HG03565 (cell line): ENCODE results near the gene LEMD2.

ENCODE experiments used
- ATAC-seq: cut with Tn5 transposase; IDR thresholded peaks from one replicate; pipeline ENCODE4 v1.9.1; 2021; ENCODE audit warnings: mild to moderate bottlenecking, moderate library complexity; ENCODE audit not compliant: unreplicated experiment

The LEMD2 gene

GRCh38 chr6:33820243-33820642, 31.3 kb upstream of the LEMD2 start:
- ATAC-seq, result no peak

DNA sequence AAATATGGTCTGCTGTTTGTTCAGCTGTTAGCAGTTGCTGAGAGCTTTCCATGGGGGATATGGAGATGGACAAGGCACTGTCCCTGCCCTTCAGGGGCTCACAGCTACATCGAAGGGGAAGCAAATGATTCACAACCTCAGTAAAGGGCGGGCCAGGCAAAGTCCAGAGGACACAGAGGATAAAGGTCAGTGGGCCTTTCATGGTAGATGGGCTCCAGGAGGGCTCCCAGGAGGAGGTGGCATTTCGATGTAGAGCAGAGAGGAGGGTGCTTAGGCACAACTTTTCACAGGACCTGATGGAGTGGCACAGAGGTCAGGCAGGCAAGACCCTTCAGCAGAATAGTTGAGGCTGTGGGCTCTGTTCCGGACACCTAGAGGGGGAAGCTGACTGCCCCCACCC, 30.1 kb upstream of the LEMD2 start:
- ATAC-seq, result no peak

- ATAC-seq, result no peak
Observed at GRCh38 chr6:33818293-33818692, 29.4 kb upstream of the LEMD2 start.

GRCh38 chr6:33817489-33817888, 28.6 kb upstream of the LEMD2 start:
- ATAC-seq, result no peak

GRCh38 chr6:33816911-33817310, 28.0 kb upstream of the LEMD2 start:
- no peak for ATAC-seq

GRCh38 chr6:33815854-33816253, 26.9 kb upstream of the LEMD2 start:
- no peak for ATAC-seq

DNA sequence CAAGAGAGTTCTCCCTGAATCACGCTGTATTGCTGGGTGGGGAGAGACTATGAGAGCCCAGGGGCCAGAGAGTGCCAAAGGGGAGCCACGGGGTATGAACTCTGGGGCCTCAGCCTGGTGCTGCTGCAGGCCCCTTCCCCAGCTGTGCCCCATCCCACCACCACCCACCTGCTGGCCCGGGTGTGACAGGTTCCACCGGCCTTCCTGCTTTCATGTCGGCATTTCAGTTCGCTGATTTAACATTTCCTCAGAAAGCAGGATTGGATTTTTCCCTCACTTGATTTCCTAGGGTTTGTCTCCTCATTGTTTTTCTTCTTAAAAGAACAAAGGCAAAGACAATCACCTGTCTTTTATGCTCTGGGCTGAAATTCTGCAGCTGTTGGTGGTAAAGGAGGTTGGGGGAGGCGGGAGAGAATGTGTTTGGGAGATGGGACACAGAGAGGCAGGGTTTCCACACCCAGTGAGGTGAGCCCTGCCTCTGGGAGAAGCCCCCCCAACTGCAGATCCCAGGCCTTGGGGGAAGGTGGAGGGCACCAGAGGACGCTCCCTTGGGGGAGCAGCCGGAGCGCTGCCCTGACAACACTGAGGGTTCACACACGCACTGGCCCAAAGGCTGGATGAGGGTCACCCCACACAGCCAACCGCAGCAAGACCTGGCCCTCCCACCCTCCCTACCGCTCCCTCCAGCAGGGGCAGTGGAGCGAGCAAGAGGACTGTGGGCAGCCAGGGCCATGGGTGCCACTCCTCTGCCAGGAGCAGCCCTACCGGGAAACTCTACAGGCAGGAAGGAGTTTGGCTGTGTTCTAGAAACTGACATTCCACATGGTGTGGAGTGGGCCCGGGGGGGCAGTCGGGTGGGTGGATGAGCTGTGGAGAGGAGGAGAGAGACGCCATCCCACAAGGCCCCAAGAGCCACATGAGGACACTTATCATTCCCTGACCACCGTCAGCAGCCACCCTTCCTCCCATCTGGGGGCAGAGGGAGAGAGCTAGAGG, 25.4 kb upstream of the LEMD2 start:
- ATAC-seq, result no peak

DNA sequence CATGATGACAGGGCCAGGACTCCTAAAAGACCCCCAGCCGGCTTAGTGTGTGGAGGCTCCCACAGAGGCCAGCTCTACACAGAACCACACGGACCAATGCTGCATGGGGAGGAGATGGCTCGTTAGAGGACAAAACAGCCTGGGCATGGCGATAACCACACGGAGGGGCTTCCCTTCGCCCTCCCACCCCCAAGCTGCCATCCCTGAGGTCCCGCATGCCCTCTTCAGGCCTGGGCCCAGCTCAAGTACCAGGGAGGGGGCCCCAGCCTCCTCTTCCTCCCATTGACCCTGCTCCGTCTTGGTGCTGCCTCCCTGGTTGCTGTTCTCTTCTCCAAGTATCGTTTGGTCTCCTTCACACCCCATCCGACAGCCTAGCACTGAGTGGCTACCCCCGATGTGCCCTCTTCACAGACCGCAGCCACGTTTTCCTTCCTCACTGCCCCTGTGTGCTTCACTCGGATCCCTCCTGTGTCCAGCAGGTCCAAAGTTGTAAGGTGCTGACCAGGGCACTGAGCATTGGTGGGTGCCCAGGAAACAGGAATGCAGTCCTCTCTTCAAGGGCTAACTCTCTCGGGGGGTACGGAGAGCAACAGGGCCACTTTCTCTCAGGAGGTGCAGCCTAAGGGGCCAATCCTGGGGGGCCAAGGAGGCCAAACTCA, 24.4 kb upstream of the LEMD2 start:
- no peak for ATAC-seq

- ATAC-seq, result no peak
Observed at GRCh38 chr6:33812669-33813068, 23.7 kb upstream of the LEMD2 start.

DNA sequence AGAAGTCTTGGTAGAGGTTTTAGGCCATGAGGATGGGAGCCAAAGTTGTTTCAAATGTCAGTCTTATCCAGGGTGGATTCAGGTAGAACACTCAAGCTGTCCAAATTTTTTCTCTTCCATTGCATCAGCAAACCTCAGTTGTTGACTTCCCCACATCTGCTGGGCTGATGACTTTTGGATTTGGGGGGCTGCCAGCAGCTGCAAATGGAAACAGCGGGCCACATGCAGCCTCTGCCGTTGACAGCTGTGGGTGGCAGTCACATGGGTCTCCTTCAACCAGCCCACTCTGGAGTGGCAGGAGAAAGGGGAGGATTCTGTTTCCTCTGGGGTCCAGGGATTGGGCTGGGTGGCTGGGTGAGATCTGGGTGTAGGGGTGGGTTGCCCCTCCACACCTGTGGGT, 20.7 kb upstream of the LEMD2 start:
- no peak for ATAC-seq

GRCh38 chr6:33808641-33809180, 19.8 kb upstream of the LEMD2 start:
- no peak for ATAC-seq

GRCh38 chr6:33807606-33808005, 18.7 kb upstream of the LEMD2 start:
- no peak for ATAC-seq

GRCh38 chr6:33806841-33807240, 17.9 kb upstream of the LEMD2 start:
- no peak for ATAC-seq

DNA sequence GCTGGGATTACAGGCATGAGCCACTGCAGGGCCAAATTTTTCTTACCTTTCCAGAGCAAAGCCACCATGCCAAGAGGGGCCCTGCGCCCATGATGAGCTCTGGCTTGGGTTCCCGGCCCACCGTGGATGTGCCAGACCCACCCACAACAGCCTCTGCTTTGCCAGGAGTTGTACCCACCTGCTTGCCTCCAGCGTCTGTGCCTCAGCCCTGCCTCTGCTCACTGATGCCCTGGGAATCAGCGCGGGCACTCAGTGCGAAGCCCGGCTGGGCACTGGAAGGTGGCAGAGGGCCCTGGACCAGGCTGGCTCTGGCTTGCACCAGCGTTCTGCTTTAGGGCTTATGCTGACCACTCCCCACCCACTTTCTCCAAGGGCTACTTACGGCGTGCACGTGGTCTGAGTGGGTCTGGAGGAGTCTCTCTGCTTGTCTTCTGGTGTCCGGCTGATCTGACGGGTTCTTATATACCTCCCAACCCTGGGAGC, 14.7 kb upstream of the LEMD2 start, which contains the start of gene MLN:
Gene MLN, minus strand, starts transcription at position 433 of the 483 bp plus-strand sequence. CDS start 2,840 bp downstream, outside the sequence.
- ATAC-seq, result no peak

DNA sequence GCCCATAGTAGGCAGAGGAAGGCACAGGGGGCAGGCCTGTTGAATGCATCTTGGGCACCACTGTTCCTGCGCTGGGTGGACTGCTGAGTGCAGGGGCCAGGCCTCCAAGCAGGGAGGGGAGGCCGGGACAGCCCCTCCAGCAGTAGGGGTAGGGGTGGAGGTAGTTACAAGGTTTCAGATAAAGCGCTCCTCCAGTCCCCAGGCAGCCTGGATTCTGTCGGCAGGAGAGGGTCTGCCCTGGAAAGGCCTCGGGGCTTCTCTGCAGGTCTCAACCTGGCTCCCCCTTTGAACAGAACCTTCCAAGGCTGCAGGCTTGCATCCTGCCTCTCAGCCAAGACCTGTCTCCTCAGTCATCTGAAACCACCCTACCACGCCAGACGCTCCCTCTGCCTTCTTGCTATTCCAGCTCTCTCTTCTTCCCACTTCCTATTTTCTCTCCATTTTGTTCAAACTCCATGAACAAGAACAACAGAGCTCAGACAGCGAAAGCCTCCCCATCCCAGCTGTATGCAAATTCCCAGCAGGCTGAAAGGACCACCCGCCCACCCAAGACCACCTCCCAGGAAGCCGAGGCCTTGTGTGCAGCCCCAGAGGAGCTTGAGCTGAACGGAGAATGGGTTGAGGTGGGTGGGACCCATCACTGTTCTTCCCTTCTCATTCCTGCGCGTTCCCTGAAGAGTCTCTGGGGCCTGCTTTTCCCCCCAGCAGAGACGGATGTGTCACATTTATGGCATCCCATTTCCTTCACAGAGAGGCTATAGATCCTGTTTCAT, 13.4 kb upstream of the LEMD2 start:
- no peak for ATAC-seq

- no peak for ATAC-seq
Observed at GRCh38 chr6:33801611-33802010, 12.7 kb upstream of the LEMD2 start.

DNA sequence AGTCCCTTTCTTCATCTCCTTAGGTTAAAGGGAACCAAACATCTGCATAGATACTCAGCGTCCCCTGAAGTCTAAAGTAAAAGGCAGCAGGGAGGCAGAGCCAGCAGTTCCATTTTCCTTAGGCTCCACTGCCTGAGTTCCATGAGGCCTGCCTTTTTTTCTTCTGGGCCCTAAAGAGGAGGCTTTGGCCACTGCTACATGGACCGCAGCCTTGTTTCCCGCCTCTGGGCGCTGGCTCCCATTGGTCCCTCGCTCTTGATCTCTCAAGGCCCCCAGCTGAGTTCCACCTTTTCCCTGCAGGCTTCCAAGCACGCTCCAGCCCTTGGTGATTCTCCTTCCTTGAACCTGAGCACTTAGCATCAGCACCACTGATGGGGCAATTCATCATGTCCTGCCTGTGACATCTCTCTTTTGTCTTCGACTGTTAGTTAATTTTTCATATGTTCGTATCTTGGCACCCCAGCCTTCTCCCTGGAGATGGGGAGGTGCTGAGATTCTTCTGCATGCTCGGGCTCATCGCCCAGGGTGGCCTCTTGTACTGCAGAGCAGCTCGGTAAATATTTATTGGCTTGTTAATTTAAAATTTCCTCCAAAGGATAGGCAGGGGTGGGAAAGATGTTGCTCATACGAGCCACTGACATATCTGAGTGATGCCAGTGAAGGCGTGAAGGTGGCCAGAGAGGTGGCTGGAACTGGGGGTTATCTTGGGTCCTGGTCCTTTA, 11.5 kb upstream of the LEMD2 start:
- ATAC-seq, result no peak

DNA sequence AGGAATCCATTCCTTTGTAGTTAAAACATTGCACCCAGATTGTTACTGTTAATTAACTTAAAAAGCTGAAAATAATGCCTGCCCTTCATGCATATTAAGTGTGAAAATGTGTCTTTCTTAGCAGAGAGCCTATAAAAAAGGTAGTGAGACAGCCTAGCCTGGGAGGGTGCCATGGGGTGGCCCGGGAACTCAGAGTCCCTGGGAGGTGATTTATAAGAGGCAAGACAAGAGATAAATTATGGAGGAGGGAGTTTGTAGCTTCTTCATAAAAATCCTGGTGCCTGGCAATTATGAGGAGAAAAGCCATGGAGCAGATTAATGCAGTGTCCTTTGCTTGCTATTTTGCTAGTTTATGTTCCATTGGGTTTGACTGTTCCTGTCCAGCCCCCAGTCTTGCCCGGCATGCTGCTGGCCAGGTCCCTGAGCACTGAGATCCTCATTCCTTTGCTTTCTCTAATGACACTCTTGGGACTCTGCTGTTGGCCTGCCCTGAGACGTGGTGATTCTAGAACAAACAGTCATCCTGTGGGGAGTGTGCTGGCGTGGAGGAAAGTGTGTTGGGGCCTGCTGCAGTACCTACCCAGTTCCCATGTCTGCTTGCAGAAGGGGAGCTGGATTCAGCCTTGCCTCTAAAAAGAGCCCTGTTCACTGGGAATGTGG, 10.7 kb upstream of the LEMD2 start:
- ATAC-seq, result no peak

DNA sequence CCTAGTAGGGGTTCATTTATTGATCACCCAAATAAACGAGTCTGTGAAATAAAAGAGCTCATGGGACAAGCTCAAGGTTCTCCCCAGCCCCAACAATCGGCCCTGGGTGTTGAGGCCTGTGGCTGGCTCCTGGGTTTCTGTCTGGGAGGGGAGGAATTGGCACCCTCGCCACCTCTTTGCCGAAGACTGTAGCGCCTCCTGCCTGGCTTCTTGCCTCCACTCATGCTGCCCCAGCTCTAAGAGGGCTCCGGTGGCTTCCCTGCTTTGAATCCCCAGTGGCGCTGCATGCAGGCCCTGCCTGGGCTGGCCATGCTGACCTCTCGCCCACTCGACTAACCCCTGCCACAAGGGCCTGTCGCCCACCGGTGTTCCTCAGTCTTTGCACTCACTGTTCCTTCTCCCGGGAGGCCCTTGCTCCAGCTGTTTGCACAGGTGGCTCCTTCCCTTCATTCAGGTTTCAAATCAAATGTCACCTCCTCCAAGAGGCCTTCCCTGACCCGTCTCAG, 9.5 kb upstream of the LEMD2 start:
- ATAC-seq, result no peak
